Neural crest cell (in vitro differentiated cells): ENCODE results near the gene CD6. TPM values are rescaled to one million over a fixed set of nuclear protein-coding genes. Genes with fewer than 3 reads are reported as not detected.

Experiments used
- DNase-seq: peaks from one replicate; pipeline ENCODE4 v3.0.0; 2021; ENCODE audit warnings: low read depth, mixed read lengths, low spot score
- H3K27ac Mint-ChIP-seq: one replicate; pipeline ENCODE4 v1.8.0; 2021; ENCODE audit warnings: mild to moderate bottlenecking, mixed read lengths; ENCODE audit not compliant: unreplicated experiment
- H3K27me3 Mint-ChIP-seq: 2 replicates; pipeline ENCODE4 v1.8.0; 2021; ENCODE audit warnings: low read depth, mild to moderate bottlenecking, mixed read lengths
- H3K36me3 Mint-ChIP-seq: 2 replicates; pipeline ENCODE4 v1.8.0; 2021; ENCODE audit warnings: low read depth, mild to moderate bottlenecking, mixed read lengths
- H3K4me1 Mint-ChIP-seq: 2 replicates; pipeline ENCODE4 v1.8.0; 2021; ENCODE audit warnings: mixed read lengths
- H3K4me3 Mint-ChIP-seq: one replicate; pipeline ENCODE4 v1.8.0; 2021; ENCODE audit warnings: mild to moderate bottlenecking, mixed read lengths
- H3K9me3 Mint-ChIP-seq: 2 replicates; pipeline ENCODE4 v1.8.0; 2021; ENCODE audit warnings: mixed read lengths
- CTCF ChIP-seq: fragments of 200-600 bp; sonication (generic); conservative IDR thresholded peaks from 2 replicates; pipeline ENCODE4 v1.5.0; 2021; ENCODE audit warnings: antibody characterized with exemption, mild to moderate bottlenecking
- total RNA-seq: library from RNA; stranded (reverse); gene quantifications from 2 replicates; pipeline ENCODE4 v1.2.1, GENCODE V29; 2021

Gene CD6
- total RNA-seq, 1 donor from 2014 or later: 0.30 TPM

DNA sequence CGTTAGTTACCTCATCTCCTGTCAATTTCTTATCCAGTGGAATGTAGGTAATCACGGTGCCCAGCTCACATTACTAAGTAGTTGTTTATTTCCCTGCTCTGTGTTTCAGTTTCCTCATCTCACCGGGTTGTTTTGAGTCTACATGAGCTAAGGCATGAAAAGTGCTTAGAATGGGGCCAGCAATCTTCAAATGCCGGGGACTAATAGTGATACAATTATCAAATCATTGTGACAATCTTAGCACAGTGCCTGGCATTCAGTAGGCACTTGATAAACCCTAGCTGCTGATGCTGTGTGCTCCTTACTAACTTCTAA, 77.5 kb downstream of the CD6 start:
- no peaks in the 10 kb centered on the region for H3K9me3 Mint-ChIP-seq
- no peaks in the 10 kb centered on the region for H3K36me3 Mint-ChIP-seq
- no peak for DNase-seq
- no peak overlapping the region for H3K4me3 Mint-ChIP-seq
- H3K27ac Mint-ChIP-seq: no peak overlapping the region
- H3K27me3 Mint-ChIP-seq: no peaks in the 10 kb centered on the region
- H3K4me1 Mint-ChIP-seq: peaks cover 5% of the 10 kb centered on the region
- no peak for TF ChIP-seq CTCF

DNA sequence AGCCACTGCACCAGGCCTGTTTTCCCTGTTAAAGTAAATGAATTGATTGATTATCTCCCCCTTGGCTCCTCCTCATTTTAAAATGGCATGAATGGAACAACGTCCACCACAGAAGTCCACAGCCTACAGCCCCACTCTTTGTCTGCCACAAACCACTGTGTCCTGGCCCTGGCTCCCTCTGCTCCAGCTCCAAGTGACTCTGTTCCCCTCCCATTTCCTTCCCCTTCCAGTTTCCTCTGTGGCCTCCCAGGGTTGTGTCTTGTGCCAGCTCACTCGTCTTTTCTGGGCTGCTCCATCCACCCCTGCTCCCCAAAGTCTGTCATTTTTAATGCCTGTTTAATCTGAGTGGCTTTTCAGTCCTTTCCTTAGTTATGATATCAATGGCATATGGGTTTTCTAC, 78.4 kb downstream of the CD6 start:
- no peak overlapping the region for H3K27ac Mint-ChIP-seq
- H3K27me3 Mint-ChIP-seq: no peaks in the 10 kb centered on the region
- H3K4me3 Mint-ChIP-seq: no peak overlapping the region
- no peak for DNase-seq
- no peaks in the 10 kb centered on the region for H3K36me3 Mint-ChIP-seq
- no peaks in the 10 kb centered on the region for H3K9me3 Mint-ChIP-seq
- TF ChIP-seq CTCF: no peak
- H3K4me1 Mint-ChIP-seq: peaks cover 5% of the 10 kb centered on the region

DNA sequence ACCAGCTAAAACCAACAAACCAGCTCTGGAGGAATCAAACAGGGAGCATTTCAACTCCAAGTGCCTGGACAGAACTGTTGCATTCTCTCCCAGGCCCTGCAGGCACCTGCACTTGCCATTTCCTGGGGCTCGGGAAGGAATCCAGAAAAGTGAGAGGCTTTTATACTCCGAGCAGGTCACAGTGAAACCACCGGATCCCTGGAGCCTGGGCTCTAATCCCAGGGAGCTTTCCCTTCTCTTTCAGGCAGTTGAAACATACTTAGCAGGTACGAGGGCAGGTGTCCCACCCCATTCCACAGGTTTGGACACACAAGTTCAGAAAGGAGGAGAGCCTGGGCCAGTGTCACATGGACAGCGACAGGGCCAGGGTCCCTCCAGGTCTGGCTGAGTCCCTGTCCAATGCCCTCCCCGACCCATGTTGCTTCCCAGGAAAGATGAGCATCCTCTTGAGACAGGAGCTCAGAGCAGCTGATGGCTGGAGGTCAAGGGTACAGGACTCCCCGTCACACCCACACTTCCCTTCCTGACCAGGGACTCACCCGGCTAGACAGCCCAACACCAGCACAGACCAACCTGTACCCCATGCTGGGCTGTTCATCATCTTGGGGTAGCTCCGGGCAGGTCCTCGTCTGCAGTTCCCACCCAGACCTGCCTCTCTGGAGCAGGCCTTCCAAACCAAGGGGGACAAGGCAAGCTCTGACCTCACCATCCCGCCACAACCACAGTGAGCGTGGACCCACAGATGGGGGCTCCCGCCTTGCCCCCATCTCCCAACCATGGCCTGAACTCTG, 80.9 kb downstream of the CD6 start:
- no peak overlapping the region for H3K27ac Mint-ChIP-seq
- DNase-seq: no peak
- H3K4me1 Mint-ChIP-seq: peaks cover 9% of the 10 kb centered on the region
- no peak overlapping the region for H3K4me3 Mint-ChIP-seq
- H3K27me3 Mint-ChIP-seq: no peaks in the 10 kb centered on the region
- no peaks in the 10 kb centered on the region for H3K9me3 Mint-ChIP-seq
- TF ChIP-seq CTCF: no peak
- no peaks in the 10 kb centered on the region for H3K36me3 Mint-ChIP-seq

- no peaks in the 10 kb centered on the region for H3K36me3 Mint-ChIP-seq
- TF ChIP-seq CTCF: no peak
Measured at GRCh38 chr11:61053191-61053590, 81.7 kb downstream of the CD6 start.

DNA sequence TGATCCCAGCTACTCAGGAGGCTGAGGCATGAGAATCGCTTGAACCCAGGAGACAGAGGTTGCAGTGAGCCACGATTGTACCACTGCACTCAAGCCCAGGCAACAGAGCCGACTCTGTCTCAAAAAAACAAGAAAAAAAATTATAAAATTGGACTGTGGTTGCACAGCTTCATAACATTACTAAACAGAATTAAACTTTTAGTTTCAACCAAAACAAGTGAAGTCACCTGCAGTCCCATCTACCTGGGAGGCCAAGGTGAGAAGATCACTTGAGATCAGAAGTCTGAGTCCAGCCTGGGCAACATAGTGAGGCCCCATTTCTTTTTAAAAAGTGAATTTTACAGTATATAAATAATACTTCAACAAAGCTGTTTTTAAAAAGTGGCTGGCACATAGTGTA, 83.0 kb downstream of the CD6 start:
- Mint-ChIP-seq H3K27ac (no peak overlapping the region), H3K9me3 (no peaks in the 10 kb centered on the region), H3K27me3 (no peaks in the 10 kb centered on the region), H3K4me1 (peaks cover 9% of the 10 kb centered on the region), H3K36me3 (no peaks in the 10 kb centered on the region), H3K4me3 (no peak overlapping the region)
- no peak for TF ChIP-seq CTCF
- no peak for DNase-seq

More at GRCh38 chr11:61053191-61053590, 81.7 kb downstream of the CD6 start:
- no peak overlapping the region for H3K4me3 Mint-ChIP-seq
- no peaks in the 10 kb centered on the region for H3K27me3 Mint-ChIP-seq
- no peak overlapping the region for H3K27ac Mint-ChIP-seq
- peaks cover 9% of the 10 kb centered on the region for H3K4me1 Mint-ChIP-seq
- no peaks in the 10 kb centered on the region for H3K9me3 Mint-ChIP-seq
- DNase-seq: no peak
